Measurements from ENCODE around the gene IGLL5. TPM values are rescaled to one million over a fixed set of nuclear protein-coding genes. Genes with fewer than 3 reads are reported as not detected.

The IGLL5 gene
- total and polyA plus RNA-seq, 2 donors (not counting 1 experiment from before 2014, with no cell fraction given), result not detected

DNA sequence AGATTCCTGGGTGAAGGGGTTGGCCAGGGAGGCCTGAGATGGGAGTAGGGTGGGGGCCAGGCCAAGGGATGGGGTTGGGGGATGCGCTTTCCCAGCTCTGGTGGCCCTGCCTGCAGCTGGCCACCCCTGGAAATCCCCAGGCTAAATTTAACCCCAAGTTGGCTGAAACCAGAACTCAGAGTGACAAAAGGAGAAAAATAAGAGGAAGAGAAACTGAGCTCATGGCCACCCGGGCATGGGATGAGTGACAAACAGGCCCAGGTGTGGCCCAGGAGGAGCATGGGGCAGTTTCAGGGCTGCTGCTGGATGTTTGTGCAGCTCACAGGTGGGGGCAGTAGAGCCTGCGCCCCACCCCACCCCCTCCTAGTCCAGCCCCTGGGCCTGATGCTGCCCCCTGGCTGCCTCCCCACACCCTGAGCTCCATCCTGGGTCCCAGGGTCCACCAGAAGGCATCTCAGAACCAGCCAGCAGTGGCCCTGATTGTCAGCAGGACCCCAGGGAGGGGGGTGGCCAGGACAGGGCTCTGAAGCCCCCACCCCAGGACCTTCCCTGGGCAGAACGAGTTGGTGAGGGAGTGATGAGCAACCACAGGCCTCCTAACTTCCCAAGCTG, 48.0 kb downstream of the IGLL5 start:
- DNase-seq (ENCODE audit: low read depth in 2 of 2), result no peak
- H4K20me1 ChIP-seq (ENCODE audit: control insufficient read depth, extremely low read depth, insufficient read depth, low read length), result no peaks in the 10 kb centered on the region
- H3K27ac ChIP-seq (ENCODE audit: insufficient read depth, low read length), result no peak overlapping the region
- no peaks in the 10 kb centered on the region for H3K36me3 ChIP-seq (ENCODE audit: control insufficient read depth, insufficient read depth, low read length)
- no peak overlapping the region for H3K9ac ChIP-seq (ENCODE audit: insufficient read depth, low read length)
- H2AFZ ChIP-seq (ENCODE audit: low read length), result no peak overlapping the region
- TF ChIP-seq, protein P1, sequence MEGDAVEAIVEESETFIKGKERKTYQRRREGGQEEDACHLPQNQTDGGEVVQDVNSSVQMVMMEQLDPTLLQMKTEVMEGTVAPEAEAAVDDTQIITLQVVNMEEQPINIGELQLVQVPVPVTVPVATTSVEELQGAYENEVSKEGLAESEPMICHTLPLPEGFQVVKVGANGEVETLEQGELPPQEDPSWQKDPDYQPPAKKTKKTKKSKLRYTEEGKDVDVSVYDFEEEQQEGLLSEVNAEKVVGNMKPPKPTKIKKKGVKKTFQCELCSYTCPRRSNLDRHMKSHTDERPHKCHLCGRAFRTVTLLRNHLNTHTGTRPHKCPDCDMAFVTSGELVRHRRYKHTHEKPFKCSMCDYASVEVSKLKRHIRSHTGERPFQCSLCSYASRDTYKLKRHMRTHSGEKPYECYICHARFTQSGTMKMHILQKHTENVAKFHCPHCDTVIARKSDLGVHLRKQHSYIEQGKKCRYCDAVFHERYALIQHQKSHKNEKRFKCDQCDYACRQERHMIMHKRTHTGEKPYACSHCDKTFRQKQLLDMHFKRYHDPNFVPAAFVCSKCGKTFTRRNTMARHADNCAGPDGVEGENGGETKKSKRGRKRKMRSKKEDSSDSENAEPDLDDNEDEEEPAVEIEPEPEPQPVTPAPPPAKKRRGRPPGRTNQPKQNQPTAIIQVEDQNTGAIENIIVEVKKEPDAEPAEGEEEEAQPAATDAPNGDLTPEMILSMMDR (conservative IDR thresholded peaks at IDR 0.05 in 1 of 2, IDR thresholded peaks at IDR 0.05 in 1 of 2; ENCODE audit: low read depth in 1 of 2, low read length in 2 of 2), result no peak
- no peak for TF ChIP-seq EZH2 (IDR thresholded peaks at IDR 0.05; ENCODE audit: low read length, missing control alignments)
- no peak overlapping the region for H3K4me2 ChIP-seq (ENCODE audit: extremely low read depth, insufficient read depth, low read length)
- H3K4me3 ChIP-seq (replicated peaks in 1 of 4; ENCODE audit: control extremely low read depth in 1 of 4, insufficient read depth in 1 of 4, low read depth in 3 of 4, low read length in 4 of 4), result no peak overlapping the region
- H3K27me3 ChIP-seq (ENCODE audit: control insufficient read depth, insufficient read depth, low read length), result no peaks in the 10 kb centered on the region
- no peaks in the 10 kb centered on the region for H3K4me1 ChIP-seq (ENCODE audit: control insufficient read depth, extremely low read depth, insufficient read depth, low read length)
- H3K9me3 ChIP-seq (ENCODE audit: control insufficient read depth, insufficient read depth, low read depth, low read length), result no peaks in the 10 kb centered on the region
- no peaks in the 10 kb centered on the region for H3K79me2 ChIP-seq (ENCODE audit: control insufficient read depth, insufficient read depth, low read length)

- Histone ChIP-seq H3K9ac (ENCODE audit: insufficient read depth, low read length) (no peak overlapping the region), H3K79me2 (ENCODE audit: control insufficient read depth, insufficient read depth, low read length) (no peaks in the 10 kb centered on the region), H3K27me3 (ENCODE audit: control insufficient read depth, insufficient read depth, low read length) (no peaks in the 10 kb centered on the region), H3K27ac (ENCODE audit: insufficient read depth, low read length) (no peak overlapping the region), H3K36me3 (ENCODE audit: control insufficient read depth, insufficient read depth, low read length) (no peaks in the 10 kb centered on the region), H3K4me3 (replicated peaks in 1 of 4; ENCODE audit: control extremely low read depth in 1 of 4, insufficient read depth in 1 of 4, low read depth in 3 of 4, low read length in 4 of 4) (no peak overlapping the region), H3K4me2 (ENCODE audit: extremely low read depth, insufficient read depth, low read length) (no peak overlapping the region), H4K20me1 (ENCODE audit: control insufficient read depth, extremely low read depth, insufficient read depth, low read length) (no peaks in the 10 kb centered on the region), H3K9me3 (ENCODE audit: control insufficient read depth, insufficient read depth, low read depth, low read length) (no peaks in the 10 kb centered on the region), H2AFZ (ENCODE audit: low read length) (no peak overlapping the region), H3K4me1 (ENCODE audit: control insufficient read depth, extremely low read depth, insufficient read depth, low read length) (no peaks in the 10 kb centered on the region)
- TF ChIP-seq EZH2 (IDR thresholded peaks at IDR 0.05; ENCODE audit: low read length, missing control alignments), result no peak
- TF ChIP-seq, protein P1 (conservative IDR thresholded peaks at IDR 0.05 in 1 of 2, IDR thresholded peaks at IDR 0.05 in 1 of 2; ENCODE audit: low read depth in 1 of 2, low read length in 2 of 2), result no peak
- no peak for DNase-seq (ENCODE audit: low read depth in 2 of 2)
These were observed 48.7 kb downstream of the IGLL5 start for GRCh38 chr22:22936180-22936914.

GRCh38 chr22:22936915-22937656, 49.5 kb downstream of the IGLL5 start:
- H2AFZ ChIP-seq (ENCODE audit: low read length), result no peak overlapping the region
- H3K27ac ChIP-seq (ENCODE audit: insufficient read depth, low read length), result no peak overlapping the region
- H4K20me1 ChIP-seq (ENCODE audit: control insufficient read depth, extremely low read depth, insufficient read depth, low read length), result no peaks in the 10 kb centered on the region
- no peaks in the 10 kb centered on the region for H3K9me3 ChIP-seq (ENCODE audit: control insufficient read depth, insufficient read depth, low read depth, low read length)
- no peaks in the 10 kb centered on the region for H3K36me3 ChIP-seq (ENCODE audit: control insufficient read depth, insufficient read depth, low read length)
- H3K4me3 ChIP-seq (replicated peaks in 1 of 4; ENCODE audit: control extremely low read depth in 1 of 4, insufficient read depth in 1 of 4, low read depth in 3 of 4, low read length in 4 of 4), result no peak overlapping the region
- H3K9ac ChIP-seq (ENCODE audit: insufficient read depth, low read length), result no peak overlapping the region
- no peak for TF ChIP-seq EZH2 (IDR thresholded peaks at IDR 0.05; ENCODE audit: low read length, missing control alignments)
- TF ChIP-seq, protein P1 (conservative IDR thresholded peaks at IDR 0.05 in 1 of 2, IDR thresholded peaks at IDR 0.05 in 1 of 2; ENCODE audit: low read depth in 1 of 2, low read length in 2 of 2), result no peak
- no peaks in the 10 kb centered on the region for H3K27me3 ChIP-seq (ENCODE audit: control insufficient read depth, insufficient read depth, low read length)
- no peaks in the 10 kb centered on the region for H3K4me1 ChIP-seq (ENCODE audit: control insufficient read depth, extremely low read depth, insufficient read depth, low read length)
- DNase-seq (ENCODE audit: low read depth in 2 of 2), result no peak
- H3K4me2 ChIP-seq (ENCODE audit: extremely low read depth, insufficient read depth, low read length), result no peak overlapping the region
- H3K79me2 ChIP-seq (ENCODE audit: control insufficient read depth, insufficient read depth, low read length), result no peaks in the 10 kb centered on the region

Measured in fibroblast of lung (primary cell).